Loucy (cell line): Measurements from ENCODE around the gene STXBP3.

Experiments used
- H2AFZ ChIP-seq: fragments of 200-600 bp; sonication (generic); 2 replicates; pipeline ENCODE4 v1.6.0; 2016; ENCODE audit warnings: antibody characterized with exemption, mild to moderate bottlenecking, low read length, moderate library complexity
- H3F3A ChIP-seq: fragments of 200-600 bp; 2 replicates; pipeline ENCODE4 v1.6.0; 2016; ENCODE audit warnings: antibody characterized with exemption, low read depth, mild to moderate bottlenecking
- H3K27me3 ChIP-seq: fragments of 200-600 bp; sonication (generic); 2 replicates; pipeline ENCODE4 v1.6.1; 2014; ENCODE audit warnings: low read length, mild to moderate bottlenecking; ENCODE audit not compliant: insufficient read depth, poor library complexity, severe bottlenecking
- H3K36me3 ChIP-seq: fragments of 200-600 bp; sonication (generic); 2 replicates; pipeline ENCODE4 v1.6.1; 2016; ENCODE audit warnings: low read length; ENCODE audit not compliant: insufficient read depth
- H3K4me1 ChIP-seq: fragments of 200-600 bp; sonication (generic); 2 replicates; pipeline ENCODE4 v1.5.1; 2014; ENCODE audit warnings: low read length, mild to moderate bottlenecking; ENCODE audit not compliant: insufficient read depth, poor library complexity, severe bottlenecking
- H3K4me2 ChIP-seq: fragments of 200-600 bp; sonication (generic); 2 replicates; pipeline ENCODE4 v1.6.0; 2014; ENCODE audit warnings: antibody characterized with exemption, low read length, low read depth, mild to moderate bottlenecking; ENCODE audit not compliant: poor library complexity, severe bottlenecking
- H3K4me3 ChIP-seq: fragments of 200-600 bp; sonication (generic); 2 replicates; pipeline ENCODE4 v1.5.1; 2014; ENCODE audit warnings: low read length, mild to moderate bottlenecking, mixed read lengths; ENCODE audit not compliant: poor library complexity, severe bottlenecking
- H3K79me2 ChIP-seq: fragments of 200-600 bp; sonication (generic); 2 replicates; pipeline ENCODE4 v1.6.1; 2014; ENCODE audit warnings: low read length; ENCODE audit not compliant: insufficient read depth
- H3K9ac ChIP-seq: fragments of 200-600 bp; sonication (generic); 2 replicates; pipeline ENCODE4 v1.6.0; 2014; ENCODE audit warnings: mild to moderate bottlenecking, low read depth, low read length, moderate library complexity; ENCODE audit not compliant: poor library complexity, severe bottlenecking
- H3K9me2 ChIP-seq: fragments of 200-600 bp; sonication (generic); replicated peaks from 2 replicates; pipeline ENCODE4 v1.6.1; 2016; ENCODE audit warnings: low read depth, low read length, mixed read lengths
- H3K9me3 ChIP-seq: fragments of 200-600 bp; sonication (generic); 2 replicates; pipeline ENCODE4 v1.6.1; 2014; ENCODE audit warnings: mild to moderate bottlenecking, antibody characterized with exemption, low read length, low read depth; ENCODE audit not compliant: insufficient read depth
- H4K20me1 ChIP-seq: fragments of 200-600 bp; sonication (generic); 2 replicates; pipeline ENCODE4 v1.6.0; 2014; ENCODE audit warnings: antibody characterized with exemption, low read length, mild to moderate bottlenecking; ENCODE audit not compliant: insufficient read depth, poor library complexity, severe bottlenecking
- EZH2phosphoT487 ChIP-seq: fragments of 200-600 bp; IDR thresholded peaks from 2 replicates; pipeline ENCODE4 v1.6.1; 2018; ENCODE audit warnings: antibody characterized with exemption, mild to moderate bottlenecking, moderate library complexity, borderline replicate concordance
- TF ChIP-seq, protein P1 (sequence below): fragments of 200-600 bp; sonication (generic); conservative IDR thresholded peaks from 2 replicates; pipeline ENCODE4 v1.5.1; 2014; ENCODE audit warnings: mild to moderate bottlenecking, antibody characterized with exemption, low read length

STXBP3 gene

GRCh38 chr1:108716437-108717230 lies 29.8 kb upstream of the STXBP3 start:
- Histone ChIP-seq H3K9me3 (no peaks in the 10 kb centered on the region), H3K9ac (no peak overlapping the region), H3K9me2 (no peaks in the 10 kb centered on the region), H3F3A (no peaks in the 10 kb centered on the region), H3K4me2 (no peak overlapping the region), H3K36me3 (no peaks in the 10 kb centered on the region), H3K79me2 (no peaks in the 10 kb centered on the region), H3K4me1 (no peaks in the 10 kb centered on the region), H3K4me3 (no peak overlapping the region), H4K20me1 (no peaks in the 10 kb centered on the region), H3K27me3 (no peaks in the 10 kb centered on the region), H2AFZ (no peak overlapping the region)
- TF ChIP-seq EZH2phosphoT487 = no peak
- TF ChIP-seq, protein P1, sequence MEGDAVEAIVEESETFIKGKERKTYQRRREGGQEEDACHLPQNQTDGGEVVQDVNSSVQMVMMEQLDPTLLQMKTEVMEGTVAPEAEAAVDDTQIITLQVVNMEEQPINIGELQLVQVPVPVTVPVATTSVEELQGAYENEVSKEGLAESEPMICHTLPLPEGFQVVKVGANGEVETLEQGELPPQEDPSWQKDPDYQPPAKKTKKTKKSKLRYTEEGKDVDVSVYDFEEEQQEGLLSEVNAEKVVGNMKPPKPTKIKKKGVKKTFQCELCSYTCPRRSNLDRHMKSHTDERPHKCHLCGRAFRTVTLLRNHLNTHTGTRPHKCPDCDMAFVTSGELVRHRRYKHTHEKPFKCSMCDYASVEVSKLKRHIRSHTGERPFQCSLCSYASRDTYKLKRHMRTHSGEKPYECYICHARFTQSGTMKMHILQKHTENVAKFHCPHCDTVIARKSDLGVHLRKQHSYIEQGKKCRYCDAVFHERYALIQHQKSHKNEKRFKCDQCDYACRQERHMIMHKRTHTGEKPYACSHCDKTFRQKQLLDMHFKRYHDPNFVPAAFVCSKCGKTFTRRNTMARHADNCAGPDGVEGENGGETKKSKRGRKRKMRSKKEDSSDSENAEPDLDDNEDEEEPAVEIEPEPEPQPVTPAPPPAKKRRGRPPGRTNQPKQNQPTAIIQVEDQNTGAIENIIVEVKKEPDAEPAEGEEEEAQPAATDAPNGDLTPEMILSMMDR = no peak

- H3K36me3 ChIP-seq = no peaks in the 10 kb centered on the region
- no peaks in the 10 kb centered on the region for H3K4me1 ChIP-seq
- no peaks in the 10 kb centered on the region for H3K9me2 ChIP-seq
- no peak overlapping the region for H3K4me3 ChIP-seq
- no peaks in the 10 kb centered on the region for H4K20me1 ChIP-seq
- H3K27me3 ChIP-seq = no peaks in the 10 kb centered on the region
- H3K4me2 ChIP-seq = no peak overlapping the region
- no peaks in the 10 kb centered on the region for H3K79me2 ChIP-seq
- no peaks in the 10 kb centered on the region for H3K9me3 ChIP-seq
- TF ChIP-seq, protein P1 = no peak
- TF ChIP-seq EZH2phosphoT487 = no peak
- no peak overlapping the region for H3K9ac ChIP-seq
- no peaks in the 10 kb centered on the region for H3F3A ChIP-seq
- no peak overlapping the region for H2AFZ ChIP-seq
Observed at GRCh38 chr1:108717774-108718316, 28.6 kb upstream of the STXBP3 start.

DNA sequence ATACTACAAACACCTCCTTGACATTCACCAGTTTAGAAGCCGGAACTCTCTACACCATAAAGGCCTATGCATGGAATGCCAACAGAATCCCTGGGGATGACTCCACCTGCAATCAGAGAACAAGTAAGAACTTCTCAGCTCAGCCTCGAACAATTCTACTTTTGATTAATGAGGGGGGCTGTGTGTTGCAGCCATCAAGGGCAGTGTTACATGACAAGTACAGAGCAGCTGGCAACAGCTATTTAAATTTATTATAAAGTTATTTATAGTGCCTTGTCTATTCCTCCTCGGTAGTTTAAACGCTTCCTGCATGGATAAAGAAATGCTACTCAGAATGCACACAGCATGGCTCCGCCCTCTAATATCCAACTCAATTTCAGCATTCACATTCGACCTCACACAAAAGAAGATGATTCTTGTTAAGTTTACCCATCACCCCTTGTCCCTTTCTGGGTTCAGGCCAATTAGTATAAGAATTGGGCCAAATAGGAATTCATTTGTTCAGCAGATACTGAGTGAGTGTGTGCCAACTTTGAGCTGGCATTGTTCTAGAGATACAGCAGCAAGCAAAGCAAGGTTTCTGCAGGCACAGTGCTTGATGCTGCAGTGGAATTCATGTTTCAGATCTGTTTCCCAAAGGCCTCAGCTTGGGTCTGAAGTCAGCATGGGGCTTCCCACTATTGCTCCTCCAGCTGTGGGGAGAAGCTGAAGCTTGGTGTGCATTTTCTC lies 27.4 kb upstream of the STXBP3 start:
- no peaks in the 10 kb centered on the region for H3K9me2 ChIP-seq
- H3K4me1 ChIP-seq = no peaks in the 10 kb centered on the region
- H4K20me1 ChIP-seq = no peaks in the 10 kb centered on the region
- no peak overlapping the region for H3K4me3 ChIP-seq
- TF ChIP-seq EZH2phosphoT487 = no peak
- TF ChIP-seq, protein P1 = no peak
- H3F3A ChIP-seq = no peaks in the 10 kb centered on the region
- no peaks in the 10 kb centered on the region for H3K27me3 ChIP-seq
- no peak overlapping the region for H3K9ac ChIP-seq
- no peaks in the 10 kb centered on the region for H3K79me2 ChIP-seq
- H2AFZ ChIP-seq = no peak overlapping the region
- no peak overlapping the region for H3K4me2 ChIP-seq
- no peaks in the 10 kb centered on the region for H3K36me3 ChIP-seq
- H3K9me3 ChIP-seq = no peaks in the 10 kb centered on the region
